Stimulated activated naive CD4-positive, alpha-beta T cell treated with Interleukin-2 at 50 U/mL for 16 hours (primary cell): Measurements from ENCODE around the gene ST6GALNAC2.
"Not testable (repeated sequence)": the region's sequence is repeated elsewhere in the genome, so short reads cannot be mapped to it uniquely, and the experiment has no call there.

Source experiments
- DNase-seq: peaks from one replicate; lab custom pipeline; 2025; lab: John Stamatoyannopoulos, UW

Gene ST6GALNAC2

GRCh38 chr17:76570877-76571471 lies 14.7 kb downstream of the ST6GALNAC2 start:
- DNase-seq: no peak

- no peak for DNase-seq
Measured at GRCh38 chr17:76570457-76570856, 15.2 kb downstream of the ST6GALNAC2 start.

- no peak for DNase-seq
Measured at GRCh38 chr17:76569607-76570279, 15.9 kb downstream of the ST6GALNAC2 start.

- DNase-seq: no peak
Measured at GRCh38 chr17:76568811-76569221, 16.8 kb downstream of the ST6GALNAC2 start.

GRCh38 chr17:76567634-76568432 lies 17.8 kb downstream of the ST6GALNAC2 start:
- DNase-seq: no peak

- no peak for DNase-seq
Measured at GRCh38 chr17:76566988-76567431, 18.6 kb downstream of the ST6GALNAC2 start.

GRCh38 chr17:76566613-76566943 lies 19.1 kb downstream of the ST6GALNAC2 start:
- DNase-seq: no peak

- DNase-seq: no peak
Measured at GRCh38 chr17:76565728-76566612, 19.7 kb downstream of the ST6GALNAC2 start.

- DNase-seq: peak; percentile 21
Measured at GRCh38 chr17:76564991-76565727, 20.5 kb downstream of the ST6GALNAC2 start.

GRCh38 chr17:76563359-76563758 lies 22.3 kb downstream of the ST6GALNAC2 start:
- DNase-seq: not testable (repeated sequence)

GRCh38 chr17:76562734-76563148 lies 22.9 kb downstream of the ST6GALNAC2 start:
- no peak for DNase-seq

GRCh38 chr17:76561799-76562268 lies 23.8 kb downstream of the ST6GALNAC2 start:
- DNase-seq: no peak

- DNase-seq: no peak
Measured at GRCh38 chr17:76561332-76561731, 24.3 kb downstream of the ST6GALNAC2 start.

GRCh38 chr17:76560877-76561221 lies 24.8 kb downstream of the ST6GALNAC2 start:
- no peak for DNase-seq

- DNase-seq: no peak
Measured at GRCh38 chr17:76560036-76560876, 25.4 kb downstream of the ST6GALNAC2 start.

- DNase-seq: not testable (repeated sequence)
Measured at GRCh38 chr17:76559460-76559859, 26.2 kb downstream of the ST6GALNAC2 start.

- no peak for DNase-seq
Measured at GRCh38 chr17:76558198-76559095, 27.2 kb downstream of the ST6GALNAC2 start.

GRCh38 chr17:76557368-76558197 lies 28.1 kb downstream of the ST6GALNAC2 start:
- DNase-seq: peak; percentile 93
